GM21737 (cell line): ENCODE results near the gene ZFYVE21.

Experiments
- ATAC-seq: cut with Tn5 transposase; IDR thresholded peaks from one replicate; pipeline ENCODE4 v1.9.1; 2021; ENCODE audit warnings: mild to moderate bottlenecking, moderate library complexity; ENCODE audit not compliant: unreplicated experiment

Gene ZFYVE21

GRCh38 chr14:103721334-103722120, 5.9 kb downstream of the ZFYVE21 start:
- no peak for ATAC-seq

DNA sequence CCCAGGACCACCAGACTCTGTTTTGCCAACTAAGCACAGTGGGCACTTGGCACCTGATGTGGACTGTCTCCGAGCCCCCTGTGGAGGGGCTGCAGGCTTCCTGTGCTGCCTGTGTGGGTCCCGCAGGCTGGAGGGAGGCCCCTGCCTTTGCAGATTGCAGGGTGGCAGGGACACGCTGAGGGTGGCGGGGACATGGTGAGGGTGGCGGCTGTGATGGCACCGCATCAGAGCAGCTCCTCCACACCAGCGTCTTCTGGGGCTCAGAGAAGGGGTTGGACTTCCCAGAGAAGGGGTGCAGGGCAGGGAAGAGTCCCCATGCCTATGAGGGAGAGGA, 8.1 kb downstream of the ZFYVE21 start:
- ATAC-seq = no peak

GRCh38 chr14:103724116-103724515, 8.5 kb downstream of the ZFYVE21 start:
- no peak for ATAC-seq

GRCh38 chr14:103725001-103725682, 9.5 kb downstream of the ZFYVE21 start:
- ATAC-seq = no peak

GRCh38 chr14:103725739-103726395, 10.3 kb downstream of the ZFYVE21 start:
- ATAC-seq = no peak

- no peak for ATAC-seq
Measured at GRCh38 chr14:103726474-103726873, 10.9 kb downstream of the ZFYVE21 start.

DNA sequence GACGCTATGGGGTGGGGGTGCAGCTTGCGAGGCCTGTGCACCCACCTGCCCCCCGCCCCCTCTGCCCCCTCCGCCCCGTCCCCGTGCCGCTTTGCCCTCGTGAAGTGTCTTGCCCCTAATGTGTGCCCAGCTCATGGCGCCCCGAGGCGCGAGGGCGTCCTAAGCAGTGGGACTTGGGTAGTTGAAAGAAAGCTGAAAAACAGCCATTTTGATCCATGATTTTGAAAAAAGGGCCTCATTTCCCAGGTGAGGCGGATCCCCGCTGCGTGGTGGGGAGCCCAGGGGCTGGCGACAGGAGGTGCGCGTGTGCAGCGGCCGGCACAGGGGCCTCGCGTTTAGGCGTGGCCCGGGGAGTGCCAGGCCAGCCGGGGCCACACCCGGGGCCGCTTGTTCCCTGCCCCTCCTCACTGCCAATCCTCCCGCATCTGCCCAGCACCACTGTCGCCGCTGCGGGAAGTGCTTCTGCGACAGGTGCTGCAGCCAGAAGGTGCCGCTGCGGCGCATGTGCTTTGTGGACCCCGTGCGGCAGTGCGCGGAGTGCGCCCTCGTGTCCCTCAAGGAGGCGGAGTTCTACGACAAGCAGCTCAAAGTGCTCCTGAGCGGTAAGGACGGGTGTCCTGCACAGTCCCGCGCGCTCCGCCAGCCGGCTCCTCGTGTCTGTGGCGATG, 11.8 kb downstream of the ZFYVE21 start:
- ATAC-seq = no peak

- ATAC-seq = no peak
Measured at GRCh38 chr14:103728141-103728540, 12.5 kb downstream of the ZFYVE21 start.

GRCh38 chr14:103728721-103729120, 13.1 kb downstream of the ZFYVE21 start:
- ATAC-seq = no peak

GRCh38 chr14:103729496-103730448, 14.2 kb downstream of the ZFYVE21 start:
- no peak for ATAC-seq

- no peak for ATAC-seq
Measured at GRCh38 chr14:103730490-103731035, 15.0 kb downstream of the ZFYVE21 start.

DNA sequence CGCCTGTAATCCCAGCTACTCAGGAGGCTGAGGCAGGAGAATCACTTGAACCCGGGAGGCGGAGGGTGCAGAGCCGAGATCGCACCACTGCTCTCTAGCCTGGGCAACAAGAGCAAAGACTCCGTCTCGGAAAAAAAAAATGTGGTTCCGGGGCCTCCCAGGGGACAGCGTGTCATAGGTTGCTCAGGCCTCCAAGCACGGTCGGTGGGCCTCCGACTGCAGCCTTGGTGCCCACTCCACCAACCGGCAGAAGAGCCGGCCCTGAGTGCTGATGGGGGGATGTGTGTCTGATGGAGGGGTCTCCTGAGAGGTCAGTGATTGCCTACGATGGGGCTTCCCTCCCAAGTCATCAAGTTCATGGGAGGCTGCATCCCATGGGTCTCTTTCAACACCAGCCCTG, 15.9 kb downstream of the ZFYVE21 start:
- no peak for ATAC-seq

- no peak for ATAC-seq
Measured at GRCh38 chr14:103731916-103732867, 16.6 kb downstream of the ZFYVE21 start.

GRCh38 chr14:103732868-103733620, 17.4 kb downstream of the ZFYVE21 start:
- ATAC-seq = no peak

DNA sequence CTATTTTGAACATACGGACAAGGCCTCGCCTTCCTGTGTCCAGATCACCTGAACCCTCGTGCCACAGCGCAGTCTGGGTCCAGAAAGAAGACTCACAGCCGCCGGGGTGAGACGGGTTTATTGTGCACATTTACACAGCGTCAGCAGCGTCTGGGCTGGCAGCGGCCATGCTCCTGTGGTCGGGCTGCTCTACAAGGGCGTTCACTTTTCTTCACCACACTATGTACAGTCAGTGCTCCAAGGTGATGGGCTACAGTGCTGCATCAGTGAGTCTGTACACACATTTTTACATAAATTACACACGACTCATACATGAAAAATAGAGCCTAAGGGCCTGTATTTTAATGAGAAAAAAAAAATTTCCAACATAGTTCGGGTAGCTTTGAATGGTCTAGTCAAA, 18.0 kb downstream of the ZFYVE21 start:
- no peak for ATAC-seq

- no peak for ATAC-seq
Measured at GRCh38 chr14:103734081-103734888, 18.7 kb downstream of the ZFYVE21 start.

DNA sequence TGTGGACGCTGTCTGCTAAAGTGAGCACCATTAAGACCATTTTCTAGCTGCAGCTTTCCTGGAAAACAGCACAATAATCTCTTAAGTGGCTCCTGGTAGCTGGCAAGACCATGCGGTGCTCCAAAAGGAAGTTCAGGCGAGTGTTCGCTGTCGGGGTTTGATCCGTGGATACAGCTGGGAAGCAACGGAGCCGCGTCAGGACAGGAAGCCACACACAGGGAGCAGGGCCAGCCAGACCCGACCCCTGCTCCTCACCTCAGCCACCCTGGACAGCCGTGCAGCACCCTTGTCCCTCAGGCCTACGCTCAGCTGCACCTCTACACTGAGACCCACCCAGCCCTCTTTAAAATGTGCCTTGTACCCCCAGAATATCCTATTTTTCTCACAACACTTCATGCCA, 19.4 kb downstream of the ZFYVE21 start:
- no peak for ATAC-seq
